Peyer's patch (tissue), 4 donors: ENCODE data around the gene KANSL3. TPM values are rescaled to one million over a fixed set of nuclear protein-coding genes. Genes with fewer than 3 reads are reported as not detected.

ENCODE experiments used
- DNase-seq, 3 donors: peaks; one replicate each; pipeline ENCODE4 v3.0.0-alpha.2; 2017 to 2019
- H3K27ac ChIP-seq, 4 donors: fragments of 200-600 bp; sonication (generic); one replicate each; pipeline ENCODE4 v1.5.1; 2016 to 2019
- H3K27me3 ChIP-seq, 2 donors: fragments of 200-600 bp; sonication (generic); one replicate each; pipeline ENCODE4 v1.5.1; 2019
- H3K36me3 ChIP-seq, 3 donors: fragments of 200-600 bp; sonication (generic); one replicate each; pipeline ENCODE4 v1.5.1; 2016 to 2019
- H3K4me1 ChIP-seq, 4 donors: fragments of 200-600 bp; sonication (generic); one replicate each; pipeline ENCODE4 v1.5.1; 2016 to 2019
- H3K4me3 ChIP-seq, 4 donors: fragments of 200-600 bp; sonication (generic); 1 replicate in 3 of 4; 2 replicates in 1 of 4; pipeline ENCODE4 v1.5.1; 2016 to 2019; ENCODE audit warnings: mild to moderate bottlenecking in 1 of 4
- H3K9me3 ChIP-seq, 4 donors: fragments of 200-600 bp; sonication (generic); one replicate each; pipeline ENCODE4 v1.5.1; 2016 to 2019; ENCODE audit warnings: mild to moderate bottlenecking in 1 of 4
- POLR2A ChIP-seq, 2 donors: fragments of 450-650 bp; IDR thresholded peaks; one replicate each; pipeline ENCODE4 v1.5.1; 2017; ENCODE audit warnings: antibody characterized with exemption in 2 of 2, mild to moderate bottlenecking in 2 of 2, moderate library complexity in 2 of 2
- total RNA-seq, 4 donors: library from RNA; depleted of rRNA; stranded (reverse); fragments of >200 nt; gene quantifications; one replicate each; pipeline ENCODE4 v1.1.0, GENCODE V29; 2016
- TF ChIP-seq, protein P1 (sequence below), 6 experiments: fragments of 450-650 bp in 4 of 6; fragments of 200-600 bp in 2 of 6; sonication (generic) in 1 of 6; IDR thresholded peaks; one replicate each; pipeline ENCODE4 v1.5.1; 2017 to 2019; ENCODE audit warnings: antibody characterized with exemption in 6 of 6, mild to moderate bottlenecking in 3 of 6, moderate library complexity in 1 of 6

The KANSL3 gene
- total RNA-seq, 4 donors from 2014 or later, result 31.5 to 69.2 (median 59.6) TPM

DNA sequence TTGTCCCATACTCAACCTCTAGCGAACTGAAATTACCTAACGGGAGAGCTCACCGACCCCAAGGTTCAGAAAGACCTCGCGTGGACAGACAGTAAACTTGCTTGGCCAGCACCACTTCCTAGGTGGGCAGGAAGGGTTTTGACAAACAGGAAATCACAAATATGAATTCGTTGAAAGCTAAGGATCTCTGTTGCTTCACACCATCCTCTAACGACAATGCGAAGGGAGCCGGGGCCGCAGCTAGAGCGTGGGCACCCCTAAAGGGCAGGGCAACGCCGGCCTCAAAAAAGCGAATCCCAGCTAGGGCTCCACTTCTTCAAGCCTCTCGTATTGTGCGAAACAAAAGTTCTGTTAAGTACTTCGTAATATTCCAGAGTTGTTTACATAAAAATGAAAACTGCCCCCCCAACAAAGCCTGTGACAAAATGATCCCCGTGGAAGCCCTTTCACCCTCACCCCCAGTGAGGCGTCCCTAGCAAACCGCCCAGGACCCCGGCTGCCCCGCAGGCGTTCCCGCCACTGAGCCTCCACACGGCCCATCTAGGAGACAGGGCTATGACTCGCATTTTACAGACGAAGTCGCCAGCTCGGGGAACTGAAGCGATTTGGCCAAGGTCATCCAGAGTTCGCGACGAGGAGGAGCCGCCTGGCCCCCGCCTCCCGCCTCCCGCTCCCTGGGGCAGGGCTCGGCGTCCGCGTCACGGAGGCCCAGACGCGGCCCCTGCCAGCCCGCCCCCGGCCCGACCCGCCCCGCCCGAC is 548 bp downstream of the KANSL3 start:
- Histone ChIP-seq H3K36me3 (peaks cover 0 to 20% (median 0%) of the 10 kb centered on the region in 3 donors), H3K9me3 (no peaks in the 10 kb centered on the region), H3K4me1 (peaks cover 0 to 26% (median 7%) of the 10 kb centered on the region in 4 donors), H3K27ac (peak overlapping the region; percentile 95 to 99 (median 96)), H3K4me3 (peak overlapping the region; percentile 62 to 92 (median 72)), H3K27me3 (no peaks in the 10 kb centered on the region)
- TF ChIP-seq, protein P1, sequence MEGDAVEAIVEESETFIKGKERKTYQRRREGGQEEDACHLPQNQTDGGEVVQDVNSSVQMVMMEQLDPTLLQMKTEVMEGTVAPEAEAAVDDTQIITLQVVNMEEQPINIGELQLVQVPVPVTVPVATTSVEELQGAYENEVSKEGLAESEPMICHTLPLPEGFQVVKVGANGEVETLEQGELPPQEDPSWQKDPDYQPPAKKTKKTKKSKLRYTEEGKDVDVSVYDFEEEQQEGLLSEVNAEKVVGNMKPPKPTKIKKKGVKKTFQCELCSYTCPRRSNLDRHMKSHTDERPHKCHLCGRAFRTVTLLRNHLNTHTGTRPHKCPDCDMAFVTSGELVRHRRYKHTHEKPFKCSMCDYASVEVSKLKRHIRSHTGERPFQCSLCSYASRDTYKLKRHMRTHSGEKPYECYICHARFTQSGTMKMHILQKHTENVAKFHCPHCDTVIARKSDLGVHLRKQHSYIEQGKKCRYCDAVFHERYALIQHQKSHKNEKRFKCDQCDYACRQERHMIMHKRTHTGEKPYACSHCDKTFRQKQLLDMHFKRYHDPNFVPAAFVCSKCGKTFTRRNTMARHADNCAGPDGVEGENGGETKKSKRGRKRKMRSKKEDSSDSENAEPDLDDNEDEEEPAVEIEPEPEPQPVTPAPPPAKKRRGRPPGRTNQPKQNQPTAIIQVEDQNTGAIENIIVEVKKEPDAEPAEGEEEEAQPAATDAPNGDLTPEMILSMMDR (IDR thresholded peaks at IDR 0.05), result no peak
- TF ChIP-seq POLR2A (IDR thresholded peaks at IDR 0.05), result no peak
- peak; percentile 69 to 91 (median 90) for DNase-seq

DNA sequence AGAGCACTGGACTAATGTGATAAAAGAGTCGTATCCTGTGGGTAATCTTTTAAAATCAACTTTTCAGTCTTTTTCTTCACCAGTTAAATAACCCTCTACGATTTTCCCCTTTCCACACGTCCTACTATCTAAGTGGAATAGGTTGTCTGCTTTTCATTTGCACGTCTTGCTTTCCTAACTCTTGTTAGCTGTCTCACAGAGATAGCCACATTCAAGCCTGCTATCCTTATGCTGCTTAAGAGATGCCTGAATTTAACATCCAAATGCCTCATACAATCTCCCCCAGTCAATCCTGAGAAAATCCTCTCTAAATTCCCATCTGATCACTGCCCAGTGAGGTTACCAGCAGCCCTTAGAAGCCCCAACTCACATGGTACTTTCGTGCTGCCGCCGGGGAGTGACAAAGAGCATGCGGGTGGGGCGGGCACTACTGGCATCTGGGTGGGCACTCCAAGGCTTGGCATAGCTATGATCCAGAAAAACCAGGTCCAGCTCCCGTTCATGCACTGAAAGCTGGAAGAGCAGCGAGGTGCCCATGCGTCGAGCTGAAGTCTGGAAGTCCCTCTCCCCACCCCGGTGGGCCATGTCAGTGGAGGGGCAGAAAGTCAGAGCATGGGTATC is 1.5 kb downstream of the KANSL3 start:
- Histone ChIP-seq H3K27me3 (no peaks in the 10 kb centered on the region), H3K36me3 (peaks cover 0 to 21% (median 0%) of the 10 kb centered on the region in 3 donors), H3K4me3 (peak overlapping the region; percentile 62 to 92 (median 72)), H3K27ac (peak overlapping the region; percentile 22 to 97 (median 96)), H3K9me3 (no peaks in the 10 kb centered on the region), H3K4me1 (peaks cover 0 to 35% (median 7%) of the 10 kb centered on the region in 4 donors)
- peak in 1 of 3 donors; percentile 55 for DNase-seq
- no peak for TF ChIP-seq POLR2A (IDR thresholded peaks at IDR 0.05)
- TF ChIP-seq, protein P1 (IDR thresholded peaks at IDR 0.05), result no peak

GRCh38 chr2:96633641-96634040 is 4.5 kb downstream of the KANSL3 start:
- no peak overlapping the region for H3K27ac ChIP-seq
- no peaks in the 10 kb centered on the region for H3K27me3 ChIP-seq
- H3K4me1 ChIP-seq, result peaks cover 0 to 35% (median 7%) of the 10 kb centered on the region in 4 donors
- no peak for TF ChIP-seq POLR2A (IDR thresholded peaks at IDR 0.05)
- TF ChIP-seq, protein P1 (IDR thresholded peaks at IDR 0.05), result no peak
- no peak overlapping the region for H3K4me3 ChIP-seq
- no peaks in the 10 kb centered on the region for H3K9me3 ChIP-seq
- peaks cover 0 to 49% (median 0%) of the 10 kb centered on the region in 3 donors for H3K36me3 ChIP-seq
- no peak for DNase-seq

GRCh38 chr2:96631804-96632435 is 6.2 kb downstream of the KANSL3 start:
- no peak overlapping the region for H3K27ac ChIP-seq
- H3K36me3 ChIP-seq, result peaks cover 0 to 59% (median 0%) of the 10 kb centered on the region in 3 donors
- H3K9me3 ChIP-seq, result no peaks in the 10 kb centered on the region
- TF ChIP-seq, protein P1 (IDR thresholded peaks at IDR 0.05), result no peak
- TF ChIP-seq POLR2A (IDR thresholded peaks at IDR 0.05), result no peak
- peaks cover 0 to 34% (median 9%) of the 10 kb centered on the region in 4 donors for H3K4me1 ChIP-seq
- no peaks in the 10 kb centered on the region for H3K27me3 ChIP-seq
- no peak overlapping the region for H3K4me3 ChIP-seq
- DNase-seq, result no peak

GRCh38 chr2:96626553-96626942 is 11.6 kb downstream of the KANSL3 start:
- no peaks in the 10 kb centered on the region for H3K9me3 ChIP-seq
- no peak overlapping the region for H3K27ac ChIP-seq
- no peak overlapping the region for H3K4me3 ChIP-seq
- TF ChIP-seq POLR2A (IDR thresholded peaks at IDR 0.05), result no peak
- TF ChIP-seq, protein P1 (IDR thresholded peaks at IDR 0.05), result no peak
- no peaks in the 10 kb centered on the region for H3K27me3 ChIP-seq
- peaks cover 0 to 47% (median 0%) of the 10 kb centered on the region in 3 donors for H3K36me3 ChIP-seq
- H3K4me1 ChIP-seq, result peaks cover 0 to 11% (median 2%) of the 10 kb centered on the region in 4 donors
- no peak for DNase-seq
